ENCODE measurements around the gene LRRC55. TPM values are rescaled to one million over a fixed set of nuclear protein-coding genes. Genes with fewer than 3 reads are reported as not detected.

The LRRC55 gene
- total RNA-seq, 3 donors from 2014 or later: not detected

DNA sequence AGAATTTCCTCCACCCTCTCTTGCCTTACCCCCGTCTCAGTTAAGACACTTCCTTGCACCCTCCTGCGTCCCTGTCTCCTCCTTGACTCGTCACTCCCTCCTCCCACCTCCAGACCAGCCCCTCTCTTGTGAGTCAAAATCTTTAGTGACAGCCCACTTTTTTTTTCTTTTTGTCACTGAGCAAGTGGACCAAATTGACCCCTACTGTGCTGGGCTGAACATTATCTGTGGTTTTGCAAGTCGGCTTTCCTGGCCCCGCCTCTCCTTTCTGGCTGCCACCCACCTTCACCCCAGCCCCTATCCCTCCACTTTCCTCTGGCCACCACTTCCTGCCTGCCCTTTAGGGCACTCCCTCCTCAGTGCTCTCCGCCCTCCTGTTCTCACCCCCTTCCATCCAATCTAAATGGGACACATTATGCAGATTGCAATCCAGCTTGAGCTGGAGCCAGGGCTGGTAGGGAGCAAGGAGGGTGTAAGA lies 55.5 kb downstream of the LRRC55 start, which contains the start of gene APLNR:
Gene APLNR, minus strand, starts transcription at position 47 of the 478 bp plus-strand sequence. CDS start 246 bp downstream, outside the sequence.
- H3K27ac ChIP-seq: no peak within 1 kb of the TSS
- H3K27me3 ChIP-seq: peaks cover 0 to 24% of the 10 kb centered on the region in 2 donors
- no peak within 1 kb of the TSS for H3K4me3 ChIP-seq
- intact Hi-C loops (cut with DNase I; ENCODE audit: low total_unique reads): no loop called here
- H3K4me1 ChIP-seq: no peaks in the 10 kb centered on the region
- no peaks in the 10 kb centered on the region for H3K36me3 ChIP-seq
- no peak for DNase-seq (ENCODE audit: low spot score in 2 of 2)
- TF ChIP-seq, protein P1, sequence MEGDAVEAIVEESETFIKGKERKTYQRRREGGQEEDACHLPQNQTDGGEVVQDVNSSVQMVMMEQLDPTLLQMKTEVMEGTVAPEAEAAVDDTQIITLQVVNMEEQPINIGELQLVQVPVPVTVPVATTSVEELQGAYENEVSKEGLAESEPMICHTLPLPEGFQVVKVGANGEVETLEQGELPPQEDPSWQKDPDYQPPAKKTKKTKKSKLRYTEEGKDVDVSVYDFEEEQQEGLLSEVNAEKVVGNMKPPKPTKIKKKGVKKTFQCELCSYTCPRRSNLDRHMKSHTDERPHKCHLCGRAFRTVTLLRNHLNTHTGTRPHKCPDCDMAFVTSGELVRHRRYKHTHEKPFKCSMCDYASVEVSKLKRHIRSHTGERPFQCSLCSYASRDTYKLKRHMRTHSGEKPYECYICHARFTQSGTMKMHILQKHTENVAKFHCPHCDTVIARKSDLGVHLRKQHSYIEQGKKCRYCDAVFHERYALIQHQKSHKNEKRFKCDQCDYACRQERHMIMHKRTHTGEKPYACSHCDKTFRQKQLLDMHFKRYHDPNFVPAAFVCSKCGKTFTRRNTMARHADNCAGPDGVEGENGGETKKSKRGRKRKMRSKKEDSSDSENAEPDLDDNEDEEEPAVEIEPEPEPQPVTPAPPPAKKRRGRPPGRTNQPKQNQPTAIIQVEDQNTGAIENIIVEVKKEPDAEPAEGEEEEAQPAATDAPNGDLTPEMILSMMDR (IDR thresholded peaks at IDR 0.05): no peak
- no peak for TF ChIP-seq POLR2AphosphoS5 (IDR thresholded peaks at IDR 0.05)
- TF ChIP-seq POLR2A (IDR thresholded peaks at IDR 0.05): no peak
- no peaks in the 10 kb centered on the region for H3K9me3 ChIP-seq

DNA sequence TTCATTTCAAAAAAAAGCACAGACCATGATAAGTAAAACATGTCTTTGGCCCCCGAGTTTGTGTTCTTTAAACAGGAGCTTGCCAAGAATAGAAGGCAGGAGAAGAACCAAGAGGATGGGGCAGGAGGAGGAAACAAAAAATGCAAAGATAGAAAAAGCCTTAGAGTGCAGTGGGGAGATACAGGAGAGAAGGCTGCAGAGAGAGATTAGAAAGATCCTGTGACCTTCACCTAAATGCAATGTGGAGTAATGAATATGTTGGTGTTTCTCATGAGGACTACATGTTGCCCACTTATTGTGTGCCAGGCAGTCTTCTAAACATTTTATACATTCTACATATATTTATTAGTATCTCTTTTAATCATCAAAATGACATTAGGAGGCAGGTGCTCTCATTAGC lies 57.6 kb downstream of the LRRC55 start:
- TF ChIP-seq POLR2AphosphoS5 (IDR thresholded peaks at IDR 0.05): no peak
- no peak for TF ChIP-seq POLR2A (IDR thresholded peaks at IDR 0.05)
- TF ChIP-seq, protein P1 (IDR thresholded peaks at IDR 0.05): no peak
- peaks cover 0 to 13% of the 10 kb centered on the region in 2 donors for H3K27me3 ChIP-seq
- no peak overlapping the region for H3K4me3 ChIP-seq
- H3K27ac ChIP-seq: no peak overlapping the region
- no peak for DNase-seq (ENCODE audit: low spot score in 2 of 2)
- H3K36me3 ChIP-seq: no peaks in the 10 kb centered on the region
- H3K9me3 ChIP-seq: no peaks in the 10 kb centered on the region
- intact Hi-C loops (cut with DNase I; ENCODE audit: low total_unique reads): no loop called here
- no peaks in the 10 kb centered on the region for H3K4me1 ChIP-seq

DNA sequence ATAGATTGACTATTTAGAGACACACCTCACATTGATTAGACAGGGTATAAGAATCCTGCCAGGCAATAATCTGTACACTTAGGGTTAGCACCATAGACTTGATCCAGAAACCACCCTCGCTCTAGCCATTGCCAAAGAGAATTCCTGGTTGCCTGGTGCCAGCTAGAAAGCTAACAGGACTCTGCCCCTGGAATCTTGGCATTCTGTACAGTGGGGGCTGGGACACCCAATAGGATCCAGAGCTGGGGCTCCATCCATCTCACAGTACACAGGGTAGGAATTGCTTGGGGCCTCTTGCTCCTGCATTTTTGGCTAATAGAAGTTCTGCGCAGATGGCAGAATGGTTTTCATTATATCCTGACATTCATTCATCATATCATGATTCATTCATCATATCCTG lies 58.3 kb downstream of the LRRC55 start:
- TF ChIP-seq, protein P1 (IDR thresholded peaks at IDR 0.05): no peak
- TF ChIP-seq POLR2A (IDR thresholded peaks at IDR 0.05) (no peak), POLR2AphosphoS5 (IDR thresholded peaks at IDR 0.05) (no peak)
- Histone ChIP-seq H3K4me3 (no peak overlapping the region), H3K9me3 (no peaks in the 10 kb centered on the region), H3K4me1 (no peaks in the 10 kb centered on the region), H3K27me3 (peaks cover 0 to 13% of the 10 kb centered on the region in 2 donors), H3K36me3 (no peaks in the 10 kb centered on the region), H3K27ac (no peak overlapping the region)
- DNase-seq (ENCODE audit: low spot score in 2 of 2): peak in 1 of 2 donors; percentile 37
- intact Hi-C loops (cut with DNase I; ENCODE audit: low total_unique reads): loop anchor here (10.0 kb wide), 2 partner anchors 105 to 395 kb away; no protein-coding TSS in a partner anchor

DNA sequence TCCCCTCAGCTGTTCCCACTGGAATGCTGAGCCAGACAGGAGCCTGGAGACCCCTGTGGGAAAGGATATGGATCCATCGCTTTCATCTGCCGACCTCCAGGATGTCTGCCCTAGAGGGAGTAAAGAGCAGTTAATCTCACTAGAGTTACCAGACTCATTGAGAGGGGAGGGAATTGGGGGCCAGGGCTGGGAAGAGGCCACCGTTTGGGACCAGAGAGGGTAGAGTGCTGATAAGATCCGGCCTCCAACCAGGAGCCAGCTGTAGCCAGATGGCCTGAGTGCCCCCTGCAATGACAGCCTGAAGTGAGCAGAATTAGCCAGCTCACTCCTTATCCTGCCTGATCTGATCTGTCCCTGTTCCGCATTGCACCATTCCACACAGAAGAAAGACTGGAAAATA lies 59.0 kb downstream of the LRRC55 start:
- Histone ChIP-seq H3K27me3 (peaks cover 0 to 11% of the 10 kb centered on the region in 2 donors), H3K9me3 (no peaks in the 10 kb centered on the region), H3K27ac (no peak overlapping the region), H3K36me3 (no peaks in the 10 kb centered on the region), H3K4me1 (no peaks in the 10 kb centered on the region), H3K4me3 (no peak overlapping the region)
- DNase-seq (ENCODE audit: low spot score in 2 of 2): no peak
- TF ChIP-seq, protein P1 (IDR thresholded peaks at IDR 0.05): no peak
- TF ChIP-seq POLR2AphosphoS5 (IDR thresholded peaks at IDR 0.05): no peak
- intact Hi-C loops (cut with DNase I; ENCODE audit: low total_unique reads): loop anchor here (10.0 kb wide), 2 partner anchors 106 to 396 kb away; no protein-coding TSS in a partner anchor

Other genes with a start within 250 kb of the LRRC55 start
- not detected for gene OR5AK2, start 193.0 kb upstream of the LRRC55 start, total RNA-seq
- 1 to 10 TPM in 1 of 3 donors, under 1 TPM in 2; 0.44 to 3.3 (median 0.80) TPM for gene APLNR, start 55.3 kb downstream of the LRRC55 start, total RNA-seq
- gene TNKS1BP1, start 143.0 kb downstream of the LRRC55 start, total RNA-seq: 100 to 1,000 TPM in 1 of 3 donors, 10 to 100 TPM in 2; 79.3 to 111 (median 82.7) TPM
- 10 to 100 TPM; 60.0 to 83.9 (median 76.5) TPM for gene SSRP1, start 153.9 kb downstream of the LRRC55 start, total RNA-seq
- not detected for gene P2RX3, start 156.4 kb downstream of the LRRC55 start, total RNA-seq
- gene PRG3, start 199.2 kb downstream of the LRRC55 start, total RNA-seq: not detected
- 1 to 10 TPM in 1 of 3 donors, not detected in 2; 1.1 TPM for gene PRG2, start 208.7 kb downstream of the LRRC55 start, total RNA-seq
- gene SLC43A3, start 245.2 kb downstream of the LRRC55 start, total RNA-seq: 100 to 1,000 TPM; 104 to 130 (median 105) TPM